Stimulated activated naive CD4-positive, alpha-beta T cell (primary cell): ENCODE data around the gene ADGRV1.
"Not testable (repeated sequence)": the region's sequence is repeated elsewhere in the genome, so short reads cannot be mapped to it uniquely, and the experiment has no call there.

Source experiments
- DNase-seq, 6 experiments: peaks; one replicate each; lab custom pipeline; 2025; lab: John Stamatoyannopoulos, UW

The ADGRV1 gene

DNA sequence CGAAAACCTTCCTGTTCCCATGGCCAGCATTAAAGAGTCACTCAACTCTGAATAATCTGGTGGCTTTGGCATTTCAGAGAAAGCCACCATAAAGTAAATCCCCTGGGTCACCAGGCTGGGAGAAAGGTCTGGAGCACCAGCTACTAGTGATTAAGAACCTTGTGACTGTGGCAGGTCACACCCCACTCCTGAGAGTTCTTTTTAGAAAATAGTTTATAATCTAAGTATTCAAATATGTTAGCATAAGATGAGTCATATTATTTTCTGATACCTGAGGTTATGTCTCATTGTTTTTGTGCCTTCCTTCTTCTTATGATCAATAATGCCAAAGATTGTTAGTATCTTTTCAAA is 472.8 kb downstream of the ADGRV1 start:
- DNase-seq, result no peak

DNA sequence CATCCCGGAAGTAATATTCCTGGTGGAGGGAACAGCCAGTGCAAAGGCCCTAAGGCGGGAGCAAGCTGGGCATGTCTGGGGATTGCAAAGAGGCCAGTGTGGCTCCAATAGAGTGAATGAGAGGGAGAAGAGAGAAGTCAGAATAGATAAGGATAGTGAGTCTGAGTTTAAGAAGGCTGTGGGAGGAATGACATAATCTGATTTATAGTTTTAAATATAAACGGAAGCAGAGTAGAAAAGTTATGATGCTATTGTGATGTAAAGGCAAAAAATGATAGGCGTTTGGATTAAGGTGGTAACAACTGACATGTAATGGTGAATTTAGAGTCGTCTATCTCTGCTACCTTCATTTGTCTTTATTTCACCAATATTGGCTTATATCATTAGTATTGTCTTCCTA is 473.5 kb downstream of the ADGRV1 start:
- DNase-seq, result no peak

DNA sequence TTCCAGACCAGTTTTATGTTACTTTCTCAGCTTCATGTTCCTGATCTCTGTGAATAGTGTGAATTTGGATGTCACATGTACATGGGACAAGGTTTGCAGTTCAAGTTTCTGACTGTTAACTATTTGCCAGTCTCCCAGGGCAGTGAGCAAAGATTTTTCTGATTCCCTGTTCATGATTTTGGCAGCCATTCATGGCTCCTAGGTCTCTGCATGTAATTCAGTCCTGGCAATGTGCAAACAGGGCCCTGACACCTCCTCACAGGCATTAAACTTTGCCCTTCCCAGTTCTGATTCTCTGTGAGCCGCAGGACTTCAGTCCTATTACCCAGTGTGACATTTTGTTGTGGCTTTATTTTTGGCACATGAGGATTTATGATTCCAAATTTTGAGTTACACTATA is 474.8 kb downstream of the ADGRV1 start:
- DNase-seq, result no peak

DNA sequence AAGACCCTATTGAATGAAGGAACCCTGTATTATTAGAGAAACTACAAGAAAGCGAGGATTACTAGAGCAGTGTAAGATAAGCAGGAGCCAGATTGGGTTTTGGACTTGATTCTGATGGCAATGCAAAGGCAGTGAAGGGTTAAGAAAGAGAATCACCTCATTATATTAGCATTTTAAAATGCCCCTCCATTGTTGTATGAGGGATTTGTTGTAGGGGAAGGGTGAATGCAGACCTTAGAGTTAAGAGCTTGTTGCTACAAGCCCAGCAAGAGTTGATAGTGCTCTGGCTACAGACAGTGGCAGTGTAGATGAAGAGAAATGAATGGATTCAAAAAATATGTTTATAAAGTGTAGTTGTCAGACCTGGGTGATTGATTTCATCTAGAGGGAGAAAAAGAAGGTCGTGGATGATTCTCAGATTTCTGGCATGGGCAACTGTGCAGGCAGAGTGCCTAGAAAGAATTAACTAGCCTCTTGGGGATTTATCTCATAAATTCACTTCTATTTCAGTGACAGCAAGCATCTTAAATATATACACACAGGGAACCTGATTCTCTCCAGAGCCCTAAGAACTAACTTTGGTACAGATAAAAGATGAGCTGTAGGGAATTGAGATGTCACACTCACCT is 479.7 kb downstream of the ADGRV1 start:
- DNase-seq, result no peak

DNA sequence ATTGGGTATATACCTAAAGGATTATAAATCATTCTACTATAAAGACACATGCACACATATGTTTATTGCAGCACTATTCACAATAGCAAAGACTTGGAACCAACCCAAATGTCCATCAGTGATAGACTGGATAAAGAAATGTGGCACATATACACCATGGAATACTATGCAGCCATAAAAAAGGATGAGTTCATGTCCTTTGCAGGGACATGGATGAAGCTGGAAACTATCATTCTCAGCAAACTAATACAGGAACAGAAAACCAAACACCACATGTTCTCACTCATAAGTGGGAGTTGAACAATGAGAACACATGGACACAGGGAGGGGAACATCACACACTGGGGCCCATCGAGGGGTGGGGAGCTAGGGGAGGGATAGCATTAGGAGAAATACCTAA is 482.5 kb downstream of the ADGRV1 start:
- not testable (repeated sequence) for DNase-seq

DNA sequence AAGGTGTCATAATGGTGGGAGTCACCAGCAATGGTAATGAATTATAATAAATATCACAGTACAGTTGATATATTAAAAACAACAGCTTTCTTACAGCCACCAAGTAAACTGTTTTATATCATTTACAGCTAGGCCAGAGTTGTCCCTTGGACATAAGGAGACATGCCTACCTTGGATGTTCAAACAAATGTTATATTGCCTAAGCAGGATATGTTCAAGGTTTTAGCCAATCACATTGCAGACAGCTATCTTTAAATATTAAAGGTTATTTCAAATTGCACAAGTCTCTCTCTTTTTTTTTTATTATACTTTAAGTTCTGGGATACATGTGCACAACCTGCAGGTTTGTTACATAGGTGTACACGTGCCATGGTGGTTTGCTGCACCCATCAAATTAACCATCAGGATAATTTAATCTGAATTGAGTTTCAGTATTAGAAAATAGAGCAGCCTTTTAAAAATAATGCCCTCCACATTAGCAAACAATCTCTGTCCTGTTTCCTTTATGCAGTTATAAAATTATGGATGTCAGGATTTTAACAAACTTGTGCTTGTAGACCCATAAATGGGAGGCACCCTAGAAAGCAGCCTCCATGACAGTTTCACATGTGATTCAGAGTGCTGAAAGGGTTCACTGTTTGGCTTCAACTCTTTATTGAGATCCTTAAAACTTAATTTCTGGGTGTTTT is 483.8 kb downstream of the ADGRV1 start:
- DNase-seq, result no peak

DNA sequence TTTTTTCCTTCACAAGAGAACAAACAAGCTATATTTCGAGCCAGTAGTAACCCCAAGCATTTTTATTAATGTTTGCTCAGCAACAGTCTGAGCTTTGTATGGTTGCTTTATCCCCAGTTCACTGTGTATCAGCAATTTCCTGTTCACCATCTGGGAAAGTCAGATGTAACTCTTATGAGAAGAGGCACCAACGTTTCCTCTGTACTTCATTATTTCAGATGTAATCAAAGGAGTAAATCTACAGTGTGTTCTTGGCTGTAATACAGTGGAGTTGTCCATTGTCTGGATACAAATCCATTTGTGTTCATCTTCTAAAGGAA is 484.3 kb downstream of the ADGRV1 start:
- DNase-seq, result no peak

DNA sequence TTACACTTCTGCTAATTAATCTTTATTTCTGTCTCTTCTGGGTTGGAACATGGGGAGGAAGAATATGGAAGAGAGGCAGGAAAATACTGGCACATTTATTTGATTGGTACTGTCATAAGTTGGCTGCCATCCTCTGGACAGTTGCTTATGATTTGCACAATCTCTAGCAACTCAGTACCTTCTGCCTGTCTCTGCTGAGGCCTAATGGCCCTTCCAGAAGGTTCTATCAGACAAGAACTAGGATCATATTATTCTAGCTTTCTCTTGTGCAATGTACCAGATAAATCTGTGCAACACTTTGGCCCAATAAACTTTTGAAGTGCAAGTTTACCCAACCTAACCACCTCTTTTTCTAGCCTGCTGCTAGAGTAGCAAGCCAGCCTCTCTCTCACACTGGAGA is 489.5 kb downstream of the ADGRV1 start:
- DNase-seq, result no peak

DNA sequence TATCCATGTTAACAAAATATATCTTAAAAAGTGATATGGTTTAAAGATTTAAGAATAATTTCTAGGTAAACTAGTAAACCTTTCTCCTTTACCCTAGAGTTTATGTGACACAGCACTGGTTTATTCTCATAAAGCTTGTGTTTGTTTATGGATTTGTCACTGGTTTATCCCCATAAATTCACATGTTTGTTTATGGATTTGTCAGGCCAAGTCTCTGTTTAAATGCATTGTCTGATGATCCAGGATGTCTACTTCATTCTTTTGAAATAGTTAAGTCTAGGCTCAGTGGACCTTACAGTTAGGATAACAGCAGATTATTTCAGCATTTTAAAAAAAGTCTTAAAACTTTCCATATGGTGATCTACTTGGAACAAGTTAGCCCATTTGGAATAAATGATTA is 490.5 kb downstream of the ADGRV1 start:
- DNase-seq, result no peak

DNA sequence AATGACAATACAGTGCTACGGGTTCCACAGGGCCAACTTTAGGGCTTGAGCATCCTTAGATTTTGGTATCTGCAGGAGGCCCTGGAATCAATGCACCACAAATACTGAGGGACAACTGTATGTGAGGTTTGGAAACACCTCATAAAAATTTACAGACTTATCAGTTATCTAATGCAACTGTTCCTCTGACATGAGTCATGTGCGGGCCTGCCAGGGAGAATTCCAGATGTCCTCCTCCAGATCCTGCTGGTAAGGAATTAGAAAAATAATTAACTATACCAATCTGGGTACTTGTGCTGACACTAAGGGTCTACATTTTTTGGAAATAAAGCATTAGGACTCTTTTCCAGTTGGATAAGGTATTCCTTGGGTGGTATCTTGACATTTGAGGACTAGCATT is 491.2 kb downstream of the ADGRV1 start:
- no peak for DNase-seq

DNA sequence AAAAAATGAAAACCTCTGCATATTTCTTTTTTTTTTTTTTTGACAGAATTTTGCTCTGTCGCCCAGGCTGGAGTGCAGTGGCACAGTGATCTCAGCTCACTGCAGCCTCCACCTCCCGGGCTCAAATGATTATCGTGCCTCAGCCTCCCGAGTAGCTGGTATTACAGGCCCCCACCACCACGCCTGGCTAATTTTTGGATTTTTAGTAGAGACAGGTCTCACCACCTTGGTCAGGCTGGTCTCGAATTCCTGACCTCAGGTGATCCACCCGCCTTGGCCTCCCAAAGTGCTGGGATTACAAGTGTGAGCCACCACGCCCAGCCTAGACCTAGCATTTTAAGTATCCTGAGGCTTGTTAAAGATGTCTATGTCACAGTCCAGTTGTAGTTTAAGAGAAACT is 493.8 kb downstream of the ADGRV1 start:
- DNase-seq, result not testable (repeated sequence)

DNA sequence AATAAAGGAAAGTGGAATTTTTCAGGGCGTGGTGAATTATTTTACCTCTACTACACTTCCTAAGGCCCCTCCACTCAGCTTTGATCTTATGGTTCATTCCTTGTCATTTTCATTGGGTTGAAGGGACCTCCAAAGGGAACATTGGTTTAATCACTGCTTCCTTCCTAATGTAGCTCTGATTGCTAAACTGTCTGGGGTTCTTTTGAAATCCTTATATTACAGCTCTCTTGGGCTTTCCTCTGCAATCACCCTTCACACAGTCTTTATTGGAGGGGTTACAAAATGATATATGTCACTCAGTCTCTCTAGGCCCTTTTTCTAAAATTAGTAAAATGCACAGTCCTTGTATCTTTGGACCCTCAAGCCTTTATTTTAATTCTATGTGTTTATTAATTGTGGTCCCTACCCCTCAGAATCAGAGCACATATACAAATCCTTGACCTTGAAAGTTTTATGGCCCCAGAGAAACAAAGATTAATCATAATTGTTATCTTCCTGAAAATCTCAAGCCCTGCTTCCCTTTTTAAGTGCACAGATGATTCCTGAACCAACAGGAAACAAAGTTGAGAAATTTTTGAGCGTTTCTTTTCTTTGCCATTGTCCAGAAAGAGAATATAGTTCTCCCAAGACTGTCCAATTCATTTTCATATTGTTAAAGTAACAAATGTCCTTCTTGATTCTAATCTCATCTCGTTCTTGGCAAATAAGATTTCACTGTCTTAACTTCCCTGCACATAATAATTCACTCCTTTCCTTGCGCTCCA is 494.6 kb downstream of the ADGRV1 start:
- DNase-seq, result no peak

DNA sequence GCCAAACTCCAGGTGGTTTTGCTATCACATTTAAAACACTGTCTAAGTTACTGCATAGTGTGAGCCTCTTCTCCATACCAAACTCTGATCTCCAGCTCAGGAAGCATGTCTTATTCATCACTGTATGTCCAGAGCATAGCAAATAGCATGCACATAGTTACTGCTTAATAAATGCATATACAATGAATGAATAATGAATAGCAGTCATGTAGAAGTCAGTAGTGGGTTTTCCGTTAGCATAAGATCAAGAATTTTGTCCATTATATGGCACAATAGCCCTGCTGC is 495.1 kb downstream of the ADGRV1 start:
- no peak for DNase-seq

DNA sequence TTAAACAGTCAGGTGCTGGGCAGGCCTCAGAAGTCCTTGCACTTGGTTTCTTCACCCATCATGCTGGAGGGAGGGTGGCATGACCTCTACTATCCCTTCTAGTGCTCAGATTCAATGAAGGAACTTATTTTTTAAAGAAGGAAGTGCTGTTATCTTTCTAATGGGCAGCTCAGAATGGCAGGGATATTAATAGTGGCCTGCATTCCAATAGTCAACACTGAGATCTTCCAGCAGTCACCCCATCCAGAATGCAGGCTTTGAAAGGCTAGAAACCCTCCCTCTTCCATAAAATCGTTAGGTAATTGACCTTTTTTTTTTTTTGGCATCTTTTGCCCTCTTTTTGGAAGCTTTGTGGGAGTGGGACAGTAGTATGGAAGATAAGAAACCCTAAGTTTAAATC is 499.6 kb downstream of the ADGRV1 start:
- DNase-seq, result no peak

DNA sequence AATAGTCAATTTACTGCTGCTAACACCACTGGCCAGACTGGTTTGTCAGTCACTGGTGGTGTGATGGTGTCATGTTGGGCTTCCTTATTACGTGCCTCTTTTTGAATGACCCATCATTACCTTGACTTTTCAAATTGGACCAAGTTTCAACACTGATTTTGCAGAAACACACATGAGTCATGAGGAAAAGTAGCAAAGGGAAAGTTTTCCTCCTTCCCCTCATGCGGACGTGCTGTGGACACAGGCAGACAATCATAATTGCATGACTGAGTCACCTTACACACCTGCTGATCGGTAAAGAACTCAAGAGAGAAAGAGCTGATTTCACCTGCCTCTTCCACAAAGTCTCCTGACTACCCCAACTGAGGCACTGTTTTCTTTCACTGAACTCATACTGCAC is 500.0 kb downstream of the ADGRV1 start:
- no peak for DNase-seq

DNA sequence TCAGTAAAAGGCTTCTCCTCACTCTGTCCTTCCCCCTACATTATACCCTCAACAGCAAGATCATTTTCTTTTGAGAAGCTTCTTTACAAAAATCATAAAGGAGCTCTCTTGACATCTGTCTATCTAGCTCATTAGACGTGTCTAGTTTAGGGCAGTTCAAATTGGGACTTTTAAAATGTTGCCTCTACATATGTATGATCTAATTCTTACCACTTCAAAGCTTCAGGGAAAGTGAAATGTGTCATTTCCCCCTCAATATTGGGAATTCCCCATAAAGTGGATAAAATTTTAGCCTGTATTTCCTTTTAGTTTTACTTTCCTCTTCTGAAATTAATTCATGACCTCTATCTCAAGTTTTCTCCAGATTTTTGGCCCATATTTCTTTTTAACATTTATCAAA is 500.8 kb downstream of the ADGRV1 start:
- no peak for DNase-seq

DNA sequence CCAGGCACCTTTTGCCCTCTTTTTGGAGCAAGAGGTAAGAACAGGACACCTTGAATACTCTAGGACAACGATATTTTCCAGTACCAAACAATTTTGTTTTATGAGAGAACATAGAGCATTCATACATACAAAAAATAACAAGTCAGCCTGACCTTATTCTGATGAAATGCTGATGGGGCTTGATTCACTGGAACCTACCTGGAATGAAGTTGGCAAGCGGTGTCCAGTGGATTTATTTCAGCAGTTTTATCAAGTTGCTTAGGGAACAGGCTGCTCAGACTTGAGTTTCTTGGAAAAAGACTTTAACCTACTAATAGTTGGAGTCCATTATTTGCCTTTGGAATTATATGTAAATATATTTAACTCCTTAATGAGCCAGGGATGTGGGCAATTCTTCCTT is 502.5 kb downstream of the ADGRV1 start:
- no peak for DNase-seq

DNA sequence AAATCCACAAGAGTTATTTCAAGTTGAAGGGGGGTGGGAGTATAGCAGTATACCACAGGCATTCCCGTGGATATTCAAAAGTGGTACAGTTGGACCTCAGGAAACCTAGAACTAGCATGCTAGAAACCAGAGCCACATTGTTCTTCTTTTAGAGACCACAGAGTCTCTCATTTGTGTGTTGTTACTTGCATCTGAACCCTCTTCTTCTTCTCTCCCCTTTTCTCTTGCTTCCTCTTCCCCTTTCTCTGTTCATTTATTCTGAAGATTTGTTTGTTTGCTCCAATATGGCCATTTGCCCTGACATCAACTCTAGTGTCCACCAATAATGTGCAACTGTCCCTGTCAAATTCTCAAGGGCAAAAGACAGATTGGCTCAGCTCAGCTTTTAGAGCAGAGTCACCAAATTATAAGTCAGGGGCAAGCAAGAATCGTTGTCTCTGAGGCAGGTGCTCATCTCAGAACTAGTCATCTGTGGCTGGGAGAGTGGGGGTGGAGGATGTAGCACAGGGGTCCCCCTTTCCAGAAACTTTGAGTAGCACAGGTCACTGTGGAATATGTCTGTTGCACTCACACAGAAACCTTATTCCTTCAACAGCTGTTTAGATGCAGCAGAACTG is 503.5 kb downstream of the ADGRV1 start:
- no peak for DNase-seq

DNA sequence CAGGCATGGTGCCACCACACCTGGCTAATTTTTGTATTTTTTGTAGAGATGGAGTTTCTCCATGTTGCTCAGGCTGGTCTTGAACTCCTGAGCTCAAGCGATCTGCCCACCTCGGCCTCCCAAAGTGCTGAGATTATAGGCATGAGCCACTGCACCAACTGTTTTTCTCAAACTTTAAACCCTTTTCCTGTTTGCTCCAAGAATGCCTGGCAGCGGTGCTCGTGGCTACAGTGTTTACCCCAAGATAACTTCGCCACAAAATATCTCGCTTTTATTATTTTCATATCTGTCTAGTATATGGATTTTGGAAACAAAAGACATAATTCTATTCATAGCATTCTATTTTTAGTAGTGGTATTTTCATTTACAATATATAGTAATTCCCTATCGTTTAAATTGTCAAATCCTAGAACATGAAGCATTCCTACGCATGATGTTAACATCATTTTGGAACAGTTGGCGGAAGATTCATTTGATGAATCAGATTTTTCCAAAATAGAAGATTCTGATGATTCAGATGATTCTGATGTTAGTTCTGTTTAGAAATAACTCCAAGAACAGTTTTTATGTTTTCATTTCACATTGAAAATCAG is 504.6 kb downstream of the ADGRV1 start:
- DNase-seq, result not testable (repeated sequence)

DNA sequence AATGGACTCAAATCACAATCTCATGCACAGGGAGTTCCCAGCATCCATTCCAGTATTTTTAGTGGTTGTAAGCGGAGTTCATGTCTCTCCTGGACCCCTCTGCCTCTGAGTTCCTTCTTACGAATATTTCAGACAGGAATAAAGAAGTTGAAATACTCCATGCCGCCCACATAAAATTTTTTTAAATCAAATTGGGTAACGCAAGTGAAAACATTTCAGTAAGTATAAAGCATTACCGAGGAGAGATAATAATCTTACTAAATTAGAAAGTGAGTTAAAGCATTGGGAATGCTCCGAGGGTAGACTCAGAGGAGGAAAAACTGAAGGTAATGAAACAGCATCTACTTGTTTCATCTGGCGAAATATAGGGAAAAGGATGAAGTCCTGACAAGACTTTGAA is 506.9 kb downstream of the ADGRV1 start:
- DNase-seq, result no peak

DNA sequence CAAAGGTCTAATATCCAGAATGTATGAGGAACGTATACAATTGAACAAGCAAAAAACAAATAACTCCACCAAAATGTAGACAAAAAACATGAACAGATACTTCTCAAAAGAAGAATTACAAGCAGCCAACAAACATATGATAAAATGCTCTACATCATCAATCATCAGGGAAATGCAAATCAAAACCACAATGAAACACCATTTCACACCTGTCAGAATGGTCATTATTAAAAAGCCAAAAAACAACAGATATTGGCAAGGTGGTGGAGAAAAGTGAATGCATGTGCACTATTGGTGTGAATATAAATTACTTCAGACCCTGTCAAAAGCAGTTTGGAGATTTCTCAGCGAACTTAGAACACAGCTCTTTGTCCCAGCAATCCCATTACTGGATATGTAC is 510.8 kb downstream of the ADGRV1 start:
- no peak for DNase-seq

DNA sequence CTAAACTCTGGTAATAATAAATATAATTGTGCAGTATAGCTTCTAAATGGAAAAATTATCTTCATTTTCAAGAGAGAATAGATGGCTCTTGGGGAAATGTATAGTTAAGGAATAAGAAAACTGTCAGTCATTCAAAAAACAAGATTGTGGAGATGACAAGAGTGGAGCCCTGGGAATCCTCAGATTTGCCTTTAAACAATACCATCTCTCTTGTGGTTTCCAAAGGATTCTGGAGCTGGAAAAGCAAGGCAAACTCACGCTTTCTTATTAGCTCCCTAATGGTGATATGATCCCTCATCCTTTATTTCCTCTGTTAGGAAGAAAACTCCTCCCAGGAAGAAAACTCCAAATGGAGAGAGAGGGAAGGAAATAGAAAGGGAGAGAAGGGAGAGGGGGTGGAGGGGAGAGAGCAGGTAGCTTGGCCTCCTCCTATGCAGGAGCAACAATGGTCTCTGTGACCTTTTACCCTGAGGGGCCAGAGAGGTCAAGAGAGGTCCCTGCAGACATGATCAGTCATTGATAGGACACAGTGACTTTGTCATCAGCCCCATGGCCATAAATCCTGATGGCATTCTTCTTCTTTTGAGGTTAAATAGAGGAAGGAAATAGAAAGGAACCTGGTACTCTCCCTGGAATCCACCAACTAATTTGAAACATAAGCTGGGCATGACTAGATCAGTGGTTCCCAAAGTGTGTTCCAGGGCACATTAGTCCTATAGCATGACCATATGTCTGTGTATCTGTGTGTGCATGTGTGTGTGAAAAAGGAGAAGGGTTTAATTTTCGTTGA is 512.4 kb downstream of the ADGRV1 start:
- DNase-seq, result no peak
